GM19351 (cell line): ENCODE measurements around the gene MMP14.
A peak's percentile ranks its signal among the peaks of the same experiment; 100 is the strongest.

Experiments
- ATAC-seq: cut with Tn5 transposase; IDR thresholded peaks from one replicate; pipeline ENCODE4 v1.9.1; 2021; ENCODE audit warnings: mild to moderate bottlenecking, moderate library complexity; ENCODE audit not compliant: unreplicated experiment

The MMP14 gene

GRCh38 chr14:22883173-22883976 lies 47.0 kb downstream of the MMP14 start, which contains the start of gene REM2:
Gene REM2, plus strand, starts transcription at chr14:22883222. Its CDS starts 66 bp downstream, at chr14:22883288.
- no peak for ATAC-seq

GRCh38 chr14:22884076-22884737 lies 47.8 kb downstream of the MMP14 start:
- ATAC-seq, result no peak

GRCh38 chr14:22884738-22885523 lies 48.5 kb downstream of the MMP14 start:
- no peak for ATAC-seq

- no peak for ATAC-seq
These were observed 49.6 kb downstream of the MMP14 start for GRCh38 chr14:22885975-22886374.

GRCh38 chr14:22886500-22887259 lies 50.3 kb downstream of the MMP14 start:
- peak; percentile 46 for ATAC-seq

- peak; percentile 25 for ATAC-seq
These were observed 51.0 kb downstream of the MMP14 start for GRCh38 chr14:22887260-22887989.

- peak; percentile 55 for ATAC-seq
These were observed 51.6 kb downstream of the MMP14 start for GRCh38 chr14:22887990-22888378.

GRCh38 chr14:22888662-22889061 lies 52.3 kb downstream of the MMP14 start:
- no peak for ATAC-seq

GRCh38 chr14:22890416-22890815 lies 54.0 kb downstream of the MMP14 start:
- ATAC-seq, result no peak

- ATAC-seq, result no peak
These were observed 56.1 kb downstream of the MMP14 start for GRCh38 chr14:22892488-22892887.

GRCh38 chr14:22893706-22894105 lies 57.3 kb downstream of the MMP14 start:
- ATAC-seq, result no peak

- no peak for ATAC-seq
These were observed 59.0 kb downstream of the MMP14 start for GRCh38 chr14:22895402-22895801.

GRCh38 chr14:22896356-22896755 lies 60.0 kb downstream of the MMP14 start:
- no peak for ATAC-seq

GRCh38 chr14:22896760-22897159 lies 60.4 kb downstream of the MMP14 start:
- ATAC-seq, result no peak

GRCh38 chr14:22897357-22897756 lies 61.0 kb downstream of the MMP14 start:
- ATAC-seq, result no peak
